SU-DHL-6 (cell line): ENCODE measurements around the gene OCSTAMP.

Source experiments
- EZH2phosphoT487 ChIP-seq: fragments of 200-600 bp; sonication (generic), shearing (Covaris generic); conservative IDR thresholded peaks from 2 replicates; pipeline ENCODE4 v1.6.1; 2018; ENCODE audit warnings: mild to moderate bottlenecking, antibody characterized with exemption, low read length, moderate library complexity, mixed read lengths
- TF ChIP-seq, protein P1 (sequence below): fragments of 200-600 bp; sonication (generic); IDR thresholded peaks from one replicate; pipeline ENCODE4 v1.5.1; 2017; ENCODE audit warnings: antibody characterized with exemption, mild to moderate bottlenecking, low read length, moderate library complexity; ENCODE audit not compliant: insufficient read depth, poor library complexity, severe bottlenecking

DNA sequence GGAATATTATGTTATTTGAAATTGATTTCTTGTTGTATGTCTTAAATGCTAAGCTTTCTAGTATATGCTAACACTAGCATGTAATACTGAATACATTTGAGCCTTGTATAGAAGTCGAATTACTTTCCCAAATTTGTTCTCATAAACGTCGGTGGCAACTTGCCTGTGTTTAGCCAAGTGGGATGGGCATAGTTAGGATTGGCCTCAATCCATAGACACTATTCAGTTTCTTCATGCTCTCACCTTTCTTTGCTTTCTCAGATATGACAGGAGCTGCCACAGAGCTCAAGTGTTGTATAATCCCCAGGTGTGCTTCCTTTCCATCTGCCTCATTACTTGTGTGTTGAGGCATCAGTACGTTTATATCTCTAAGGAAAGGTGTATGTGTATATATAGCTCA lies 56.4 kb downstream of the OCSTAMP start:
- TF ChIP-seq, protein P1, sequence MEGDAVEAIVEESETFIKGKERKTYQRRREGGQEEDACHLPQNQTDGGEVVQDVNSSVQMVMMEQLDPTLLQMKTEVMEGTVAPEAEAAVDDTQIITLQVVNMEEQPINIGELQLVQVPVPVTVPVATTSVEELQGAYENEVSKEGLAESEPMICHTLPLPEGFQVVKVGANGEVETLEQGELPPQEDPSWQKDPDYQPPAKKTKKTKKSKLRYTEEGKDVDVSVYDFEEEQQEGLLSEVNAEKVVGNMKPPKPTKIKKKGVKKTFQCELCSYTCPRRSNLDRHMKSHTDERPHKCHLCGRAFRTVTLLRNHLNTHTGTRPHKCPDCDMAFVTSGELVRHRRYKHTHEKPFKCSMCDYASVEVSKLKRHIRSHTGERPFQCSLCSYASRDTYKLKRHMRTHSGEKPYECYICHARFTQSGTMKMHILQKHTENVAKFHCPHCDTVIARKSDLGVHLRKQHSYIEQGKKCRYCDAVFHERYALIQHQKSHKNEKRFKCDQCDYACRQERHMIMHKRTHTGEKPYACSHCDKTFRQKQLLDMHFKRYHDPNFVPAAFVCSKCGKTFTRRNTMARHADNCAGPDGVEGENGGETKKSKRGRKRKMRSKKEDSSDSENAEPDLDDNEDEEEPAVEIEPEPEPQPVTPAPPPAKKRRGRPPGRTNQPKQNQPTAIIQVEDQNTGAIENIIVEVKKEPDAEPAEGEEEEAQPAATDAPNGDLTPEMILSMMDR: no peak
- no peak for TF ChIP-seq EZH2phosphoT487
